Mononuclear cell (primary cell): ENCODE data around the gene HDAC10. TPM values are rescaled to one million over a fixed set of nuclear protein-coding genes. Genes with fewer than 3 reads are reported as not detected.

Experiments
- H3K27me3 ChIP-seq: 2 replicates; pipeline ENCODE4 v1.6.0; 2011; ENCODE audit warnings: low read length, control low read depth; ENCODE audit not compliant: insufficient read depth
- H3K4me1 ChIP-seq: 2 replicates; pipeline ENCODE4 v1.5.1; 2011; ENCODE audit warnings: mild to moderate bottlenecking, low read length, control low read depth; ENCODE audit not compliant: insufficient read depth
- H3K4me3 ChIP-seq: 2 replicates; pipeline ENCODE4 v1.5.1; 2011; ENCODE audit warnings: mild to moderate bottlenecking, low read length, moderate library complexity
- H3K9me3 ChIP-seq: 2 replicates; pipeline ENCODE4 v1.5.1; 2011; ENCODE audit warnings: low read depth, mild to moderate bottlenecking, control low read depth, low read length
- total RNA-seq: library from RNA; depleted of rRNA; stranded (reverse); fragments of >200 nt; gene quantifications from one replicate; pipeline ENCODE4 v1.2.3, GENCODE V29; 2012

Gene HDAC10
- total RNA-seq, 1 donor: 36.4 TPM

GRCh38 chr22:50257451-50258360 is 6.6 kb upstream of the HDAC10 start:
- peaks cover 8% of the 10 kb centered on the region for H3K27me3 ChIP-seq
- no peaks in the 10 kb centered on the region for H3K9me3 ChIP-seq
- H3K4me3 ChIP-seq: no peak overlapping the region
- peaks cover 4% of the 10 kb centered on the region for H3K4me1 ChIP-seq

GRCh38 chr22:50257041-50257440 is 6.0 kb upstream of the HDAC10 start:
- Histone ChIP-seq H3K4me1 (peaks cover 3% of the 10 kb centered on the region), H3K27me3 (peaks cover 4% of the 10 kb centered on the region), H3K9me3 (no peaks in the 10 kb centered on the region), H3K4me3 (no peak overlapping the region)

GRCh38 chr22:50256258-50256862 is 5.3 kb upstream of the HDAC10 start:
- H3K9me3 ChIP-seq: no peaks in the 10 kb centered on the region
- H3K4me1 ChIP-seq: peaks cover 8% of the 10 kb centered on the region

GRCh38 chr22:50255607-50256006 is 4.5 kb upstream of the HDAC10 start:
- Histone ChIP-seq H3K4me3 (no peak overlapping the region), H3K4me1 (peaks cover 11% of the 10 kb centered on the region), H3K9me3 (no peaks in the 10 kb centered on the region), H3K27me3 (peaks cover 2% of the 10 kb centered on the region)

More at GRCh38 chr22:50256258-50256862, 5.3 kb upstream of the HDAC10 start:
- Histone ChIP-seq H3K4me3 (no peak overlapping the region), H3K27me3 (peaks cover 3% of the 10 kb centered on the region)

GRCh38 chr22:50255099-50255498 is 4.0 kb upstream of the HDAC10 start:
- Histone ChIP-seq H3K4me3 (no peak overlapping the region), H3K4me1 (peaks cover 16% of the 10 kb centered on the region), H3K9me3 (no peaks in the 10 kb centered on the region), H3K27me3 (no peaks in the 10 kb centered on the region)

GRCh38 chr22:50253941-50254340 is 2.9 kb upstream of the HDAC10 start:
- no peaks in the 10 kb centered on the region for H3K9me3 ChIP-seq
- no peak overlapping the region for H3K4me3 ChIP-seq
- peaks cover 25% of the 10 kb centered on the region for H3K4me1 ChIP-seq
- no peaks in the 10 kb centered on the region for H3K27me3 ChIP-seq

GRCh38 chr22:50253046-50253915 is 2.2 kb upstream of the HDAC10 start:
- no peaks in the 10 kb centered on the region for H3K9me3 ChIP-seq
- peaks cover 30% of the 10 kb centered on the region for H3K4me1 ChIP-seq
- no peak overlapping the region for H3K4me3 ChIP-seq
- no peaks in the 10 kb centered on the region for H3K27me3 ChIP-seq

- H3K4me1 ChIP-seq: peaks cover 39% of the 10 kb centered on the region
- no peaks in the 10 kb centered on the region for H3K27me3 ChIP-seq
- H3K4me3 ChIP-seq: no peak overlapping the region
- no peaks in the 10 kb centered on the region for H3K9me3 ChIP-seq
Measured at GRCh38 chr22:50252082-50253045, 1.3 kb upstream of the HDAC10 start.

- H3K4me3 ChIP-seq: peak overlapping the region; percentile 60
- no peaks in the 10 kb centered on the region for H3K27me3 ChIP-seq
- peaks cover 40% of the 10 kb centered on the region for H3K4me1 ChIP-seq
- H3K9me3 ChIP-seq: no peaks in the 10 kb centered on the region
Measured at GRCh38 chr22:50251477-50252081, 514 bp upstream of the HDAC10 start.

- H3K4me3 ChIP-seq: peak overlapping the region; percentile 60
- H3K4me1 ChIP-seq: peaks cover 50% of the 10 kb centered on the region
- no peaks in the 10 kb centered on the region for H3K9me3 ChIP-seq
- H3K27me3 ChIP-seq: no peaks in the 10 kb centered on the region
Measured at GRCh38 chr22:50250249-50250554, 863 bp downstream of the HDAC10 start.

- H3K4me3 ChIP-seq: no peak overlapping the region
- H3K9me3 ChIP-seq: no peaks in the 10 kb centered on the region
- H3K27me3 ChIP-seq: no peaks in the 10 kb centered on the region
- H3K4me1 ChIP-seq: peaks cover 50% of the 10 kb centered on the region
Measured at GRCh38 chr22:50249341-50250248, 1.5 kb downstream of the HDAC10 start.

- H3K4me3 ChIP-seq: no peak overlapping the region
- peaks cover 60% of the 10 kb centered on the region for H3K4me1 ChIP-seq
- H3K9me3 ChIP-seq: no peaks in the 10 kb centered on the region
- H3K27me3 ChIP-seq: no peaks in the 10 kb centered on the region
Measured at GRCh38 chr22:50248196-50249081, 2.6 kb downstream of the HDAC10 start.
